Suprapubic skin (tissue), 4 donors: Measurements from ENCODE around the gene INTU. TPM values are rescaled to one million over a fixed set of nuclear protein-coding genes. Genes with fewer than 3 reads are reported as not detected.

Experiments
- DNase-seq, 2 donors: peaks; one replicate each; pipeline ENCODE4 v3.0.0-alpha.2; 2019; ENCODE audit warnings: low spot score in 2 of 2
- H3K27ac ChIP-seq: fragments of 200-600 bp; sonication (generic); one replicate; pipeline ENCODE4 v1.5.1; 2019
- H3K27me3 ChIP-seq: fragments of 200-600 bp; sonication (generic); one replicate; pipeline ENCODE4 v1.5.1; 2019
- H3K36me3 ChIP-seq: fragments of 200-600 bp; sonication (generic); one replicate; pipeline ENCODE4 v1.5.1; 2019
- H3K4me1 ChIP-seq: fragments of 200-600 bp; sonication (generic); one replicate; pipeline ENCODE4 v1.5.1; 2019
- H3K4me3 ChIP-seq: fragments of 200-600 bp; sonication (generic); one replicate; pipeline ENCODE4 v1.5.1; 2019; ENCODE audit warnings: mild to moderate bottlenecking
- H3K9me3 ChIP-seq: fragments of 200-600 bp; sonication (generic); one replicate; pipeline ENCODE4 v1.5.1; 2019
- CTCF ChIP-seq, 2 donors: fragments of 200-600 bp in 1 of 2; fragments of 450-650 bp in 1 of 2; sonication (generic) in 1 of 2; IDR thresholded peaks; one replicate each; pipeline ENCODE4 v1.5.1; 2016 to 2019; ENCODE audit warnings: antibody characterized with exemption in 2 of 2, mild to moderate bottlenecking in 1 of 2, moderate library complexity in 1 of 2
- EP300 ChIP-seq: sonication (generic); formaldehyde crosslinking; IDR thresholded peaks from one replicate; pipeline ENCODE4 v1.6.1; 2017; ENCODE audit warnings: antibody characterized with exemption
- POLR2A ChIP-seq, 2 donors: fragments of 450-650 bp; IDR thresholded peaks; one replicate each; pipeline ENCODE4 v1.6.1; 2017; ENCODE audit warnings: antibody characterized with exemption in 2 of 2, mild to moderate bottlenecking in 2 of 2, moderate library complexity in 2 of 2
- POLR2AphosphoS5 ChIP-seq, 3 donors: sonication (generic); formaldehyde crosslinking; IDR thresholded peaks; one replicate each; pipeline ENCODE4 v1.6.1; 2017; ENCODE audit warnings: antibody characterized with exemption in 3 of 3
- WGBS: methylation state at CpG from one replicate; pipeline ENCODE4 v1.1.5; 2018; 5-methylcytosine and 5-hydroxymethylcytosine counted together
- total RNA-seq, 4 donors: library from RNA; depleted of rRNA; stranded (reverse); fragments of >200 nt; gene quantifications; one replicate each; pipeline ENCODE4 v1.1.0, GENCODE V29; 2016

Gene INTU
- total RNA-seq, 4 donors from 2014 or later, result 6.1 to 11.7 (median 8.3) TPM

- WGBS, result 96% methylated on average over 64 of the region's 64 CpGs
- no peak within 1 kb of the TSS for H3K27ac ChIP-seq
- no peak within 1 kb of the TSS for H3K4me3 ChIP-seq
- H3K27me3 ChIP-seq, result no peaks in the 10 kb centered on the region
- H3K4me1 ChIP-seq, result no peaks in the 10 kb centered on the region
- no peak for DNase-seq
- TF ChIP-seq POLR2A (IDR thresholded peaks at IDR 0.05), result no peak
- no peak for TF ChIP-seq EP300
- no peak for TF ChIP-seq POLR2AphosphoS5 (IDR thresholded peaks at IDR 0.05)
- no peak for TF ChIP-seq CTCF (IDR thresholded peaks at IDR 0.05)
- no peaks in the 10 kb centered on the region for H3K9me3 ChIP-seq
- H3K36me3 ChIP-seq, result no peaks in the 10 kb centered on the region
Measured at GRCh38 chr4:127730142-127730913, 97.6 kb downstream of the INTU start, which contains the start of gene SLC25A31. Gene SLC25A31 (plus strand): TSS chr4:127730400. CDS start chr4:127730546, 146 bp downstream.

DNA sequence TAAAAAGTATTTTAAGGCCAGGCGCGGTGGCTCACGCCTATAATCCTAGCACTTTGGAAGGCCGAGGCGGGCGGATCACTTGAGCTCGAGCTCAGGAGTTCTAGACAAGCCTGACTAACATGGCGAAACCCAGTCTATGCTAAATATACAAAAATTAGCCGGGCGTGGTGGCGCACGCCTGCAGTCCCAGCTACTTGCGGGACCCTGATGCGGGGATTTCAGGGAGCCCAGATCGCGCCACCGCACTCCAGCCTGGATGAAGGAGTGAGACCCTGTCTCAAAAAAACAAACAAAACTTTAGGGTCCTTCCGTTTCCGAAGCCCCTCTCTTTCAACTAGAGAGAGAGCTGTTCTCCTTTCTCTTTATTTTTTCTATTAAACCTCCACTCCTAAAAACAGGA lies 98.6 kb downstream of the INTU start:
- Histone ChIP-seq H3K27ac (no peak overlapping the region), H3K4me3 (no peak overlapping the region), H3K36me3 (no peaks in the 10 kb centered on the region), H3K9me3 (no peaks in the 10 kb centered on the region), H3K27me3 (no peaks in the 10 kb centered on the region), H3K4me1 (no peaks in the 10 kb centered on the region)
- DNase-seq, result no peak
- TF ChIP-seq POLR2AphosphoS5 (IDR thresholded peaks at IDR 0.05) (no peak), EP300 (no peak), POLR2A (IDR thresholded peaks at IDR 0.05) (no peak), CTCF (IDR thresholded peaks at IDR 0.05) (no peak)
- 92% methylated on average over 19 of the region's 19 CpGs for WGBS

DNA sequence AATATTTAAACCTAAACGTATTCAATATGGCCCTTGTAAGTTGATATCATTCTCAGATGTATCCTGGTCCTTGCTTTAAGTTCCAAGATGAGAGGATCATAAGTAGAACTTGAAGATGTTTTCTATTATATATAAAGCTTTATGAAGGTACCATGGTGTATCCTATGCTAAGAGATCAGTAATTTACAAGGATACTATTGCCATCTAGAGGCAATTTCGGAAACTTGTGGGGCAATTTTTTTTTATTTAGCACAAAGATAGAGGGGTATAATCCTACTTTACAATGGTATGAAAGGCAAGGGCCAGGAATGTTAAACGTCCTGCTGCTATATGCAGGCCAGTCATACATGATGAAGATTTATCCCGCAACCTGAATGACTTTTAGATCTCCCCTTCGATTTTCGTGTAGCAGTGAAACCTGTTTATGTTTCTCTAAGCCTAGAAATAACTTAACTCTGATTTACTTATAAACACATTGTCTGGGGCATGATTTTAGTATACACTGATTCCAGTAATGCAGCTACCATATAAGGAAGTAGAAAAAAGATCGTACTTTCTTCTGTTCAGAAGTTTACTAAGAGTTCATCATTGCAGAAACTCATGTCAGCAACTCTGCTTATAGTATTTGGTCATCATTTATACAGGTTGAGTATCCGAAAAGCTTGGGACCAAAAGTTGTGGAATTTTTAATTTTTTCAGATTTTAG lies 100.0 kb downstream of the INTU start:
- Histone ChIP-seq H3K36me3 (no peaks in the 10 kb centered on the region), H3K4me3 (no peak overlapping the region), H3K4me1 (no peaks in the 10 kb centered on the region), H3K27ac (no peak overlapping the region), H3K27me3 (no peaks in the 10 kb centered on the region), H3K9me3 (no peaks in the 10 kb centered on the region)
- DNase-seq, result no peak
- 28% methylated on average over 8 of the region's 8 CpGs for WGBS
- peak; percentile 33 to 38 for TF ChIP-seq CTCF (IDR thresholded peaks at IDR 0.05)
- TF ChIP-seq POLR2A (IDR thresholded peaks at IDR 0.05), result no peak

DNA sequence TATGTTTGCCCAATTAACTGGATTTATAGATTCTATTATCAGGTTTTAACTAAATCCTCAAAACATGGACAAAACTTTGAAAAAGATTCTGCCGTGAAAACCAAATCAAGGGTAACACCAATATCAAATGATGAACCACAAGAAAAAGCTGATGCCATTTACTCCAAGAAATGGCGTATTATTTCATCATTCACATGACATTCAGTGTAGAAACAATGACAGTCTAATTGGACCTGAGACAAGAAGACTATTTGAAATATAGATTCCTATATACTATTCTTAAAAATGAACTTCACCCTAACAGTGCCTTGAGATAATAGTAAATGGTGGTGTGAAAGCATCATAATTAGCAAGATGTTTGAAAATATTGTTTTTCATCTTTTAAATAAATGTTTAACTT lies 102.2 kb downstream of the INTU start:
- Histone ChIP-seq H3K27me3 (no peaks in the 10 kb centered on the region), H3K27ac (no peak overlapping the region), H3K9me3 (no peaks in the 10 kb centered on the region), H3K4me1 (no peaks in the 10 kb centered on the region), H3K36me3 (no peaks in the 10 kb centered on the region), H3K4me3 (no peak overlapping the region)
- DNase-seq, result no peak
- no peak for TF ChIP-seq POLR2AphosphoS5 (IDR thresholded peaks at IDR 0.05)
- TF ChIP-seq CTCF (IDR thresholded peaks at IDR 0.05), result no peak
- no peak for TF ChIP-seq EP300
- TF ChIP-seq POLR2A (IDR thresholded peaks at IDR 0.05), result no peak
- 89% methylated on average over 2 of the region's 2 CpGs for WGBS

GRCh38 chr4:127737295-127737694 lies 104.5 kb downstream of the INTU start:
- H3K4me3 ChIP-seq, result no peak overlapping the region
- no peak for DNase-seq
- H3K9me3 ChIP-seq, result peaks cover 4% of the 10 kb centered on the region
- no peaks in the 10 kb centered on the region for H3K36me3 ChIP-seq
- no peak for TF ChIP-seq EP300
- no peak for TF ChIP-seq POLR2A (IDR thresholded peaks at IDR 0.05)
- no peak for TF ChIP-seq CTCF (IDR thresholded peaks at IDR 0.05)
- TF ChIP-seq POLR2AphosphoS5 (IDR thresholded peaks at IDR 0.05), result no peak
- 37% methylated on average over 4 of the region's 4 CpGs for WGBS
- H3K27me3 ChIP-seq, result peaks cover 6% of the 10 kb centered on the region
- H3K4me1 ChIP-seq, result no peaks in the 10 kb centered on the region
- H3K27ac ChIP-seq, result no peak overlapping the region
